GM06990 (cell line): ENCODE measurements around the gene ST3GAL6.
"Not testable (repeated sequence)": the region's sequence is repeated elsewhere in the genome, so short reads cannot be mapped to it uniquely, and the experiment has no call there.

Experiments used
- DNase-seq: peaks from one replicate; pipeline ENCODE4 v3.0.0-alpha.2; 2011; ENCODE audit not compliant: insufficient read length; ENCODE audit errors: extremely low read depth
- H3K27me3 ChIP-seq: replicated peaks from 2 replicates; pipeline ENCODE4 v1.6.0; 2011; ENCODE audit warnings: low read length; ENCODE audit not compliant: control insufficient read depth, insufficient read depth
- H3K36me3 ChIP-seq: 2 replicates; pipeline ENCODE4 v1.5.1; 2011; ENCODE audit warnings: low read length; ENCODE audit not compliant: control insufficient read depth, insufficient read depth
- H3K4me3 ChIP-seq: replicated peaks from 2 replicates; pipeline ENCODE4 v1.5.1; 2011; ENCODE audit warnings: low read depth, mild to moderate bottlenecking, control low read depth, low read length
- TF ChIP-seq, protein P1 (sequence below): IDR thresholded peaks from 2 replicates; pipeline ENCODE4 v1.5.1; 2011; ENCODE audit warnings: low read length, control low read depth, mild to moderate bottlenecking, inconsistent platforms; ENCODE audit not compliant: insufficient read depth, poor library complexity, severe bottlenecking

ST3GAL6 gene

DNA sequence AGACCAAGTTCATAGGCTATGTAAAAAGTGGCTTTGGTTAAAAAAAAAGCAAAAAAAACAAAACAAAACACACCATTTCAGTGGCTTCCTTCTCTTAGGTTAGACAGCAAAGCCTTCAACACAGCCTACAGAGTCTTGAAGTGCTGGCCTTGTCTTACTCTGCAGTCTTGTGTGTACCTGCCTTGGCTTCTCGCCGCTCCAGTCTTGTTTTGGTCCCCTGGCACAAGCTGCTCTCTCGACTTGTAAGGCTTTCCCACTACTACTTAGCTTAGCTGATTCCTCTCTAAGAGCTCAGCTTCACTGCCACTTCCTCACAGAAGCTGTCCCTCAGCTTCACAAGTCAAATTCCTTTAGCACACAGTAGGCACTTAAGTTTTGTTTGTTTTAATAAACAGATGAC, 63.0 kb downstream of the ST3GAL6 start:
- Histone ChIP-seq H3K4me3 (no peak overlapping the region), H3K36me3 (no peaks in the 10 kb centered on the region), H3K27me3 (no peaks in the 10 kb centered on the region)
- TF ChIP-seq, protein P1, sequence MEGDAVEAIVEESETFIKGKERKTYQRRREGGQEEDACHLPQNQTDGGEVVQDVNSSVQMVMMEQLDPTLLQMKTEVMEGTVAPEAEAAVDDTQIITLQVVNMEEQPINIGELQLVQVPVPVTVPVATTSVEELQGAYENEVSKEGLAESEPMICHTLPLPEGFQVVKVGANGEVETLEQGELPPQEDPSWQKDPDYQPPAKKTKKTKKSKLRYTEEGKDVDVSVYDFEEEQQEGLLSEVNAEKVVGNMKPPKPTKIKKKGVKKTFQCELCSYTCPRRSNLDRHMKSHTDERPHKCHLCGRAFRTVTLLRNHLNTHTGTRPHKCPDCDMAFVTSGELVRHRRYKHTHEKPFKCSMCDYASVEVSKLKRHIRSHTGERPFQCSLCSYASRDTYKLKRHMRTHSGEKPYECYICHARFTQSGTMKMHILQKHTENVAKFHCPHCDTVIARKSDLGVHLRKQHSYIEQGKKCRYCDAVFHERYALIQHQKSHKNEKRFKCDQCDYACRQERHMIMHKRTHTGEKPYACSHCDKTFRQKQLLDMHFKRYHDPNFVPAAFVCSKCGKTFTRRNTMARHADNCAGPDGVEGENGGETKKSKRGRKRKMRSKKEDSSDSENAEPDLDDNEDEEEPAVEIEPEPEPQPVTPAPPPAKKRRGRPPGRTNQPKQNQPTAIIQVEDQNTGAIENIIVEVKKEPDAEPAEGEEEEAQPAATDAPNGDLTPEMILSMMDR: no peak
- DNase-seq: no peak

DNA sequence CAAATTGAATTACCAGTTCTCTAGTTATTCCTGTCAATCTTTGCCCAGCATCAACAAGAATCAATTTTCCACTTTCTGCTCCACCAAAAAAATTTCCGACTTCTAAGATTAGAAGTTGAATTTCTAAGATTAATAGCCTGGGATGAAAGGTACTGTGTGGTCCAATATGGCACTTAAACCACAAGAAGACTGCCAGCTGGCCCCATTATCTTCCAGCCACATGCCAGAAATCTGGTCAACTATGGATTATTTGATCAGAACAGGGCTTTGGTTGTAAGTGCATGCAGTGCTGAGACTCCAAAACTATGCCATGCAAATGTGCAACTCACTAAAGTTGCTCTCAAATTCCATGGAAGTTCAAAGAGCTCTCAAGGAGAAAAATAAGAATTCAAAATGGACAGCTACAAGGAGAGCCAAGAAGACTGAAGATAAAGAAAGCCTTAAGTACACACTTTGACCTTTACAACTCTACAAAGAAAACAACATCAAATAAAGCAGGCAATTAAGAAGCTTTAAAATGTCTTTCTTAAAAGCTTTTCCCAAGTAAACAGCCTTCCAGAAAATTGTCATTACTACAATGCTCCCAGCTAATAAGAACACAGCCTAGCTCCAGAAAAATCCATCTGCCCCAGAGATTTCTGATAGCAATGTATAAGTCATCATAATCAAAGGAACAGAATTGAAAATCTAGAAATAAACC, 64.2 kb downstream of the ST3GAL6 start:
- Histone ChIP-seq H3K27me3 (no peaks in the 10 kb centered on the region), H3K4me3 (no peak overlapping the region), H3K36me3 (no peaks in the 10 kb centered on the region)
- TF ChIP-seq, protein P1: no peak
- DNase-seq: no peak

DNA sequence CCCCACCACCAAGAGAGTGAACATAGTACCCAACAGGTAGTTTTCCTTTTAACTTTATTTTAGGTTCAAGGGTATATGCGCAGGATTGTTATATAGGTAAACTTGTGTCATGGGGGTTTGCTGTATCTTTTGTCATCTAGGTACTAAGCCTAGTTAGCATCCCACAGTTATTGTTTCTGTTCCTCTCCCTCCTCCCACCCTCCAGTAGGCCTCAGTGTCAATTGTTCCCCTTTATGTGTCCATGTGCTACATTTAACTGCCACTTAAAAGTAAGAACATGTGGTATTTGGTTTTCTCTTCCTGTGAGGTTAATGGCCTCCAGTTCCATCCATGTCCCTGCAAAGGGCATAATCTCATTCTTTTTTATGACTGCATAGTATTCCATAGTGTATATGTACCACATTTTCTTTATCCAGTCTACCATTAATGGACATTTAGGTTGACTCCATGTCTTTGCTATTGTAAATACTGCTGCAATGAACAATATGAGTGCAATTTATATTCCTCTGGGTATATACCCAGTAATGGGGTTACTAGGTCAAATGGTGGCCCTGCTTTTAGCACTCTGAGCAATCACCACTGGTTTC, 66.2 kb downstream of the ST3GAL6 start:
- DNase-seq: no peak
- Histone ChIP-seq H3K36me3 (no peaks in the 10 kb centered on the region), H3K27me3 (no peaks in the 10 kb centered on the region), H3K4me3 (no peak overlapping the region)
- TF ChIP-seq, protein P1: no peak

DNA sequence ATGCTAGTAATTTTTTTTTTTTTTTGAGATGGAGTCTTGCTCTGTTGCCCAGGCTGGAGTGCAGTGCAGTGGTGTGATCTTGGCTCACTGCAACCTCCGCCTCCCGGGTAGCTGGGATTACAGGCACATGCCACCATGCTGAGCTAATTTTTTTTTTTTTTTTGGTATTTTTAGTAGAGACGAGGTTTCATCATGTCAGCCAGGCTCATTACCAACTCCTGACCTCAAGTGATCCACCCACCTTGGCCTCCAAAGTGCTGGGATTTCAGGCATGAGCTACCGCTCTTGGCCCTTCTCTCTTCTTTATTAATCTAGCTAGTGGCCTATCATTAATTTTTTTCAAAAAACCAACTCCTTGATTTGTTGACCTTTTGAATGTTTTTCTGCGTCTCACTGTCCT, 67.9 kb downstream of the ST3GAL6 start:
- not testable (repeated sequence) for H3K4me3 ChIP-seq, H3K36me3 ChIP-seq, DNase-seq, H3K27me3 ChIP-seq

DNA sequence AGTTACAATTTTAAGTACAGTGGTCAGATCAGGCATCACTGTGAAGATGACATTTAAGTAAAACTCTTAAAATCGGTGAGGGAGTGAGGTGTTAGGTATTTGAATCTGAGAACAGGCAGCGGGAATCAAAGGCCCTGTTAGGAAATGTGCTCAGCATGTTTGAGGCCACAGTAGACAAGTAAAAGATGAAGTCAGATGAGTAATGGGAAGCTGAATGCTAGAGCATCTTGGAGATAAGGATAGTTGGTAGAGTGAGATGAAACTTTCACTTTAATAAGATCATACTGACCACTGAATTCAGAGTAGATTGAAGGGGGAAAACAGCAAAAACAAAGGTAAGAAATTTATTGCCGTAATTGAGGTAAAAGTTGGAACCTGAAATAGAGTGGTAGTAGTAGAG, 76.7 kb downstream of the ST3GAL6 start:
- TF ChIP-seq, protein P1: no peak
- no peaks in the 10 kb centered on the region for H3K36me3 ChIP-seq

DNA sequence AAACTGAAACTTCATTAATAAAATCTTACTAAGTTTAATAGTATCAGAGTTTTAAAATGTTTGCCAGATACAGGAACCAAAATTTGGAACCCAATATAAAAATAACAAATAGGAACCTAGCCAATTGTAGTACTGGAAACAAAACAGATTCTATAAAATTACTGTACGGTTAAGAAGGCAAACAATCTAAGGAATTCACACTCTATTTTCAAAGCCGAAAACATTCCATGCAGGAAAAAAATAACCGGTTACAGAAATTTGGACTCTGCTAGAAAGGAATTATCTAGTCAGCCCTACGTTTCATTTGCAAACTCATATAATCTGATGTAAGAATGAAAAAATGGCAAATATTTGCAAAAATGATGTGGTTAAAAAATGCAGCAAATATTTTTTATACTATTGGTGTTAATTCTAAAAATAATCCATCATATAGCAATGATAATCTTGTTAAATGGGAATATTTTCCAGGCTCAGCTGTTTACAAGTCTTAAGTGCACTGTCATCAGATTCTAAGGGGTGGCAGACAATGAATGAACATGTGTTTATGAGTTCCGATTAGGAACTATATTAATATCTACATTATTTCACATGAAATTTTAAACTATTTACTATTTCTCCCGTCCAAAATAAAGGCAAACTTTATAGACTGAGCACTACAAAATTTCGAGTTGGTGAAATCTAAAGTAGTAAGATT, 80.3 kb downstream of the ST3GAL6 start:
- no peaks in the 10 kb centered on the region for H3K27me3 ChIP-seq
- no peaks in the 10 kb centered on the region; the same call in 1 of the 2 replicates for H3K36me3 ChIP-seq
- TF ChIP-seq, protein P1: no peak
- no peak for DNase-seq
- no peak overlapping the region for H3K4me3 ChIP-seq

More for the DNA sequence above, 76.7 kb downstream of the ST3GAL6 start:
- Histone ChIP-seq H3K27me3 (no peaks in the 10 kb centered on the region), H3K4me3 (no peak overlapping the region)
- no peak for DNase-seq
